ENCODE data around the gene SYNPO.

GRCh38 chr5:150625831-150626746 is 14.4 kb upstream of the SYNPO start:
- TF ChIP-seq CTCF (IDR thresholded peaks at IDR 0.05) (no peak), EZH2 (IDR thresholded peaks at IDR 0.05) (no peak), EZH2phosphoT487 (IDR thresholded peaks at IDR 0.05) (no peak)

Data from neural progenitor cell (in vitro differentiated cells).